Bronchial epithelial cell (primary cell): ENCODE data around the gene DVL3. TPM values are rescaled to one million over a fixed set of nuclear protein-coding genes. Genes with fewer than 3 reads are reported as not detected.

Experiments used
- DNase-seq: peaks from one replicate; pipeline ENCODE4 v3.0.0-alpha.2; 2010; ENCODE audit warnings: low read depth
- FAIRE-seq: peaks from 2 replicates; lab custom pipeline; 2011; peaks lifted over from hg19 to GRCh38; lab: Jason Lieb, UNC
- H3K27me3 ChIP-seq: 2 replicates; pipeline ENCODE4 v1.5.1; 2011; ENCODE audit warnings: low read length; ENCODE audit not compliant: control insufficient read depth, insufficient read depth
- H3K36me3 ChIP-seq: 2 replicates; pipeline ENCODE4 v1.5.1; 2011; ENCODE audit warnings: low read length; ENCODE audit not compliant: control insufficient read depth, insufficient read depth
- H3K4me3 ChIP-seq: 2 replicates; pipeline ENCODE4 v1.5.1; 2011; ENCODE audit warnings: mild to moderate bottlenecking, low read depth, low read length, control low read depth
- total RNA-seq: library from RNA; depleted of rRNA; stranded (reverse); fragments of >200 nt; gene quantifications from 2 replicates; pipeline ENCODE4 v1.2.1, GENCODE V29; 2014
- TF ChIP-seq, protein P1 (sequence below): IDR thresholded peaks from 2 replicates; pipeline ENCODE4 v1.5.1; 2011; ENCODE audit warnings: mild to moderate bottlenecking, moderate library complexity, low read length, control low read depth, inconsistent platforms; ENCODE audit not compliant: insufficient read depth, severe bottlenecking

DVL3 gene
- total RNA-seq, 1 donor from 2014 or later, result 22.6 TPM

- no peak for DNase-seq
- TF ChIP-seq, protein P1, sequence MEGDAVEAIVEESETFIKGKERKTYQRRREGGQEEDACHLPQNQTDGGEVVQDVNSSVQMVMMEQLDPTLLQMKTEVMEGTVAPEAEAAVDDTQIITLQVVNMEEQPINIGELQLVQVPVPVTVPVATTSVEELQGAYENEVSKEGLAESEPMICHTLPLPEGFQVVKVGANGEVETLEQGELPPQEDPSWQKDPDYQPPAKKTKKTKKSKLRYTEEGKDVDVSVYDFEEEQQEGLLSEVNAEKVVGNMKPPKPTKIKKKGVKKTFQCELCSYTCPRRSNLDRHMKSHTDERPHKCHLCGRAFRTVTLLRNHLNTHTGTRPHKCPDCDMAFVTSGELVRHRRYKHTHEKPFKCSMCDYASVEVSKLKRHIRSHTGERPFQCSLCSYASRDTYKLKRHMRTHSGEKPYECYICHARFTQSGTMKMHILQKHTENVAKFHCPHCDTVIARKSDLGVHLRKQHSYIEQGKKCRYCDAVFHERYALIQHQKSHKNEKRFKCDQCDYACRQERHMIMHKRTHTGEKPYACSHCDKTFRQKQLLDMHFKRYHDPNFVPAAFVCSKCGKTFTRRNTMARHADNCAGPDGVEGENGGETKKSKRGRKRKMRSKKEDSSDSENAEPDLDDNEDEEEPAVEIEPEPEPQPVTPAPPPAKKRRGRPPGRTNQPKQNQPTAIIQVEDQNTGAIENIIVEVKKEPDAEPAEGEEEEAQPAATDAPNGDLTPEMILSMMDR, result no peak
- Histone ChIP-seq H3K36me3 (peaks cover 54% of the 10 kb centered on the region), H3K4me3 (no peak overlapping the region), H3K27me3 (no peaks in the 10 kb centered on the region)
- FAIRE-seq, result no peak
Measured at GRCh38 chr3:184178521-184179138, 23.5 kb downstream of the DVL3 start.

- no peak for FAIRE-seq
- H3K4me3 ChIP-seq, result no peak overlapping the region
- H3K27me3 ChIP-seq, result no peaks in the 10 kb centered on the region
- TF ChIP-seq, protein P1, result no peak
- peaks cover 56% of the 10 kb centered on the region for H3K36me3 ChIP-seq
- DNase-seq, result no peak
Measured at GRCh38 chr3:184180165-184180564, 25.0 kb downstream of the DVL3 start.

GRCh38 chr3:184181596-184181995, 26.4 kb downstream of the DVL3 start:
- DNase-seq (no peak), FAIRE-seq (no peak)
- peaks cover 56% of the 10 kb centered on the region for H3K36me3 ChIP-seq
- TF ChIP-seq, protein P1, result no peak
- H3K4me3 ChIP-seq, result no peak overlapping the region
- no peaks in the 10 kb centered on the region for H3K27me3 ChIP-seq

DNA sequence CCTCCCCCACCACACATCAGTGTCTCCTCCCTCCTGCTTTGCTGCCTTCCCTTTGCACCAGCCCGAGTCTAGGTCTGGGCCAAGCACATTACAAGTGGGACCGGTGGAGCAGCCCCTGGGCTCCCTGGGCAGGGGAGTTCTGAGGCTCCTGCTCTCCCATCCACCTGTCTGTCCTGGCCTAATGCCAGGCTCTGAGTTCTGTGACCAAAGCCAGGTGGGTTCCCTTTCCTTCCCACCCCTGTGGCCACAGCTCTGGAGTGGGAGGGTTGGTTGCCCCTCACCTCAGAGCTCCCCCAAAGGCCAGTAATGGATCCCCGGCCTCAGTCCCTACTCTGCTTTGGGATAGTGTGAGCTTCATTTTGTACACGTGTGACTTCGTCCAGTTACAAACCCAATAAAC, 28.5 kb downstream of the DVL3 start:
- H3K4me3 ChIP-seq, result no peak overlapping the region
- FAIRE-seq (no peak), DNase-seq (no peak)
- H3K27me3 ChIP-seq, result no peaks in the 10 kb centered on the region
- peaks cover 46% of the 10 kb centered on the region for H3K36me3 ChIP-seq
- TF ChIP-seq, protein P1, result no peak

DNA sequence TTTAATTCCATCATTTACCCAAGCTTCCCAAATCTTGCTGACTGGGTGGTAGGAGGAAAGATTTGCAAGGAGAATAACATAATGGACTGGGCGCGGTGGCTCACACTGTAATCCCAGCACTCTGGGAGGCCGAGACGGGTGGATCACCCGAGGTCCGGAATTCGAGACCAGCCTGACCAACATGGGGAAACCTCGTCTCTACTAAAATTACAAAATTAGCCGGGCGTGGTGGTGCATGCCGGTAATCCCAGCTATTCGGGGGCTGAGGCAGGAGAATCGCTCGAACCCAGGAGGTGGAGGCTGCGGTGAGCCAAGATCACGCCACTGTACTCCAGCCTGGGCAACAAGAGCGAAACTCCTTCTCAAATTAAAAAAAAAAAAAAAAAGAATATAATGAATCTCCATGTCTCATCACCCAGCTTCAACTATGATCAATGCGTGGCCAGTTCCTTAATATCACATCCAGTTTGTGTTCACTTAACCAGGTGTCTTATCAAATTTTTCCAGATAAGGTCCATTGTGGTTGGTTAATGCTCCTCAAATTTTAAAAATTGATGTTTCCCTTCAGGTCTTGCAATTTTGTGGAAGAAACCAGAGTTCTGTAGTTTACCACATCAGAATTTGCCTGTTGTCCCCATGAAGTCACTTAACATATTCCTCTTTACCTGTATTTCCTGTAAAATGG, 29.5 kb downstream of the DVL3 start:
- DNase-seq, result no peak

More for the DNA sequence above, 29.5 kb downstream of the DVL3 start:
- Histone ChIP-seq H3K4me3 (no peak overlapping the region), H3K36me3 (peaks cover 46% of the 10 kb centered on the region), H3K27me3 (no peaks in the 10 kb centered on the region)
- TF ChIP-seq, protein P1, result no peak
- no peak for FAIRE-seq
